Measurements from ENCODE around the gene TPSD1.
"Not testable (repeated sequence)": the region's sequence is repeated elsewhere in the genome, so short reads cannot be mapped to it uniquely, and the experiment has no call there.

The TPSD1 gene

GRCh38 chr16:1265826-1266225, 10.0 kb downstream of the TPSD1 start:
- no peak overlapping the region for H3K4me3 ChIP-seq (ENCODE audit: low read depth, low read length)
- no peak for TF ChIP-seq CTCF (IDR thresholded peaks at IDR 0.05; ENCODE audit: borderline replicate concordance, insufficient read depth, low read depth, low read length)

- H3K4me3 ChIP-seq (ENCODE audit: low read depth, low read length): not testable (repeated sequence)
Measured at GRCh38 chr16:1269418-1269817, 13.5 kb downstream of the TPSD1 start.

- TF ChIP-seq CTCF (IDR thresholded peaks at IDR 0.05; ENCODE audit: borderline replicate concordance, insufficient read depth, low read depth, low read length): no peak
- H3K4me3 ChIP-seq (ENCODE audit: low read depth, low read length): no peak overlapping the region
Measured at GRCh38 chr16:1271380-1271723, 15.5 kb downstream of the TPSD1 start.

GRCh38 chr16:1271724-1272413, 16.0 kb downstream of the TPSD1 start:
- H3K4me3 ChIP-seq (ENCODE audit: low read depth, low read length): not testable (repeated sequence)

- no peak overlapping the region for H3K4me3 ChIP-seq (ENCODE audit: low read depth, low read length)
- TF ChIP-seq CTCF (IDR thresholded peaks at IDR 0.05; ENCODE audit: borderline replicate concordance, insufficient read depth, low read depth, low read length): no peak
Measured at GRCh38 chr16:1272453-1273198, 16.8 kb downstream of the TPSD1 start.

- no peak for TF ChIP-seq CTCF (IDR thresholded peaks at IDR 0.05; ENCODE audit: borderline replicate concordance, insufficient read depth, low read depth, low read length)
- H3K4me3 ChIP-seq (ENCODE audit: low read depth, low read length): no peak overlapping the region
Measured at GRCh38 chr16:1273816-1274215, 17.9 kb downstream of the TPSD1 start.

- H3K4me3 ChIP-seq (ENCODE audit: low read depth, low read length): no peak overlapping the region
- TF ChIP-seq CTCF (IDR thresholded peaks at IDR 0.05; ENCODE audit: borderline replicate concordance, insufficient read depth, low read depth, low read length): no peak
Measured at GRCh38 chr16:1274767-1275166, 18.9 kb downstream of the TPSD1 start.

GRCh38 chr16:1275791-1276579, 20.1 kb downstream of the TPSD1 start:
- no peak overlapping the region for H3K4me3 ChIP-seq (ENCODE audit: low read depth, low read length)
- TF ChIP-seq CTCF (IDR thresholded peaks at IDR 0.05; ENCODE audit: borderline replicate concordance, insufficient read depth, low read depth, low read length): no peak

Data from GM12875 (cell line).